Progenitor cell of endocrine pancreas (in vitro differentiated cells): Measurements from ENCODE around the gene ATP7A. TPM values are rescaled to one million over a fixed set of nuclear protein-coding genes. Genes with fewer than 3 reads are reported as not detected.

ENCODE experiments used
- DNase-seq: peaks from one replicate; pipeline ENCODE4 v3.0.0; 2021; ENCODE audit warnings: low spot score; ENCODE audit not compliant: unreplicated experiment
- H3K27ac Mint-ChIP-seq: 2 replicates; pipeline ENCODE4 v1.8.0; 2021; ENCODE audit warnings: mild to moderate bottlenecking, moderate library complexity, mixed read lengths
- H3K27me3 Mint-ChIP-seq: 2 replicates; pipeline ENCODE4 v1.8.0; 2021; ENCODE audit warnings: mixed read lengths
- H3K36me3 Mint-ChIP-seq: 2 replicates; pipeline ENCODE4 v1.8.0; 2022; ENCODE audit warnings: mixed read lengths; ENCODE audit not compliant: insufficient read depth
- H3K4me1 Mint-ChIP-seq: 2 replicates; pipeline ENCODE4 v1.8.0; 2021; ENCODE audit warnings: low read depth, mixed read lengths
- H3K4me3 Mint-ChIP-seq: 2 replicates; pipeline ENCODE4 v1.8.0; 2021; ENCODE audit warnings: low read depth, mild to moderate bottlenecking, moderate library complexity, mixed read lengths
- H3K9me3 Mint-ChIP-seq: 2 replicates; pipeline ENCODE4 v1.8.0; 2021; ENCODE audit warnings: low read depth, mixed read lengths
- total RNA-seq: library from RNA; stranded (reverse); gene quantifications from 2 replicates; pipeline ENCODE4 v1.2.1, GENCODE V29; 2021
- TF ChIP-seq, protein P1 (sequence below): fragments of 200-600 bp; sonication (generic); IDR thresholded peaks from one replicate; pipeline ENCODE4 v1.5.0; 2021; ENCODE audit warnings: antibody characterized with exemption, mild to moderate bottlenecking; ENCODE audit not compliant: unreplicated experiment

Gene ATP7A
- total RNA-seq, 1 donor from 2014 or later: 12.1 TPM

DNA sequence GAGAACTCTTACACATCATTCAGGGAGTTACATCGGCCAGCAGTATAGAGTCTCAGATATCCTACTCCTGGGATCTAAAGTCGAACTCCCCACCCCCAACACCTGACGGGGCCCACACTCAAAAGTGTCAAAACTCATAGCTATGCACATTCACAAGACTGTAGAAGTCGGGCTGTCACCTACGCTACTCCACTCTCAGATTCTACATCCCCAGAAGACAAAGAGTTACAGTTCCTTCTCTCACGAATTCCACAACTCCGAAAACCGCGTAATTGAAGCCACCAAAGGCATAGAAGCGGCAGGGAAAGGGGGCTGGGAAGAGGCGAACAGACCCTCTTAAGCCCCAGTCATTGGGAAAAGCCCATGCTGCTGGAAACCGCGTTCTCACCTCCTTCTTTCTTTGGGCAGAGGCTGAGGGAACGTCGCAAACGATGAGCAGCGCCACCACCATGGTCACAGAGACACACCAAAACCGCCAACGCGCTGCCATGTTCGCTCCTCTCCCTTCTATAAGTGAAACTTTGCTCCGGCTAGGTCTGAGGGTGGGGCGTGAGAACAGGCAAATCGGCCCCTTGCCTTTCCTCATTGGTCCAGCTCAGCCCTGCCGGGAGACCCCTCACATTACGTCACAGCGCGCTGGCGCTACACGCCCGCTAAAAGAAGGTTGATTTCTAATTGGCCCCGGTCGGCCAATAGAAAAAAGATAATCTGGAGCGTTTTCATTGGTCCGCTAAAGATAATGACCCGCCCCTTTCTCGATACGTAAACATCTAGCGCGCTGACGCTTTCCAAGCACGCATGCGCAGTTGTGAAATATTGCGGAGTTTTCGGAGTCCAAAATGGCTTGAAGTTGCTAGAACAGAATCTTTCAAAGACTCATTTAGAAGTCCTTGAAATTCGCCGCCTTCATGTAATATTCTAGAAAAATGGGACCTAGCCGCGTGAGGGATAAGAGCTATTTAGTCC, 15.3 kb upstream of the ATP7A start, which contains the start of gene MAGT1:
MAGT1 (minus strand) TSS at position 515 of the 966 bp plus-strand sequence; CDS start at position 490, 25 bp downstream.
- Mint-ChIP-seq H3K36me3 (no peaks in the 10 kb centered on the region), H3K27ac (peak within 1 kb of the TSS; percentile 98), H3K4me1 (peaks cover 7% of the 10 kb centered on the region), H3K9me3 (peaks cover 14% of the 10 kb centered on the region), H3K27me3 (no peaks in the 10 kb centered on the region), H3K4me3 (peak within 1 kb of the TSS; percentile 93)
- DNase-seq: peak; percentile 72
- TF ChIP-seq, protein P1, sequence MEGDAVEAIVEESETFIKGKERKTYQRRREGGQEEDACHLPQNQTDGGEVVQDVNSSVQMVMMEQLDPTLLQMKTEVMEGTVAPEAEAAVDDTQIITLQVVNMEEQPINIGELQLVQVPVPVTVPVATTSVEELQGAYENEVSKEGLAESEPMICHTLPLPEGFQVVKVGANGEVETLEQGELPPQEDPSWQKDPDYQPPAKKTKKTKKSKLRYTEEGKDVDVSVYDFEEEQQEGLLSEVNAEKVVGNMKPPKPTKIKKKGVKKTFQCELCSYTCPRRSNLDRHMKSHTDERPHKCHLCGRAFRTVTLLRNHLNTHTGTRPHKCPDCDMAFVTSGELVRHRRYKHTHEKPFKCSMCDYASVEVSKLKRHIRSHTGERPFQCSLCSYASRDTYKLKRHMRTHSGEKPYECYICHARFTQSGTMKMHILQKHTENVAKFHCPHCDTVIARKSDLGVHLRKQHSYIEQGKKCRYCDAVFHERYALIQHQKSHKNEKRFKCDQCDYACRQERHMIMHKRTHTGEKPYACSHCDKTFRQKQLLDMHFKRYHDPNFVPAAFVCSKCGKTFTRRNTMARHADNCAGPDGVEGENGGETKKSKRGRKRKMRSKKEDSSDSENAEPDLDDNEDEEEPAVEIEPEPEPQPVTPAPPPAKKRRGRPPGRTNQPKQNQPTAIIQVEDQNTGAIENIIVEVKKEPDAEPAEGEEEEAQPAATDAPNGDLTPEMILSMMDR: no peak

DNA sequence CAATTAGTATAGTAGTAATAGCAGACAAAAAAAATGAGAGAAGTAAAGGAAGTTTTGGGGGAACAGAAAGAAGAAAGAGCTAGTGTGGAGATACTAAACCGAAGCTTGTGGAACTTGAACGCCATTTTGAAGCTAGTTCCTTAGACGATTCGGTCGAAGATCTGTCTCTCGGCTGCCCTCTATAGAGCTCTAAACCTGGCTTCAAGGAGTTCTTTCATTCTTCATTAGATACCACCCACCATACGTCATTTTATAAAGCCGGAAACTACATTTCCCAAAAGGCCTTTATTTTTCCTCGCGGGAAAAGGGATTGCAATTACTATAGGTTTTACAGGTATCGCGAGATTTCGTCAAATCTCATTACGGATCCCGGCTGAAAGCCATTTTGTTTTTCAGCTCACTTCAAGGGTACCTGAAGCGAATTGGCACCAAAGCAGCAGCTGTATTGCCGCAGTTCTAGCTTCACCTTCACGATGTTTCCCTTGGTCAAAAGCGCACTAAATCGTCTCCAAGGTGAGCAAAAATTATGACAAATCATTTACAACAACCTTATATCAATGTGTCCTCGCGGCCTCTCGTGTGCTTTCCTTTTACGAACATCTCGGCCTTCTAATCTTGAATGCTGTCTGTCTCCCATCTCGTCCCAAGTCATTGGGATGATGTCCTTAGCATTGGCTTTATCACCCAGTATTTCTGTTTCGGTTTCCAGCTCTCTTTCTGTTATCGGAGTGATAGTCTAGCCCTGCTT, 11.2 kb upstream of the ATP7A start, which contains the start of gene COX7B:
COX7B (plus strand) TSS at position 388 of the 748 bp plus-strand sequence; CDS start at position 474, 86 bp downstream.
- Mint-ChIP-seq H3K9me3 (peaks cover 7% of the 10 kb centered on the region), H3K4me3 (peak within 1 kb of the TSS; percentile 84), H3K27ac (peak within 1 kb of the TSS; percentile 97), H3K27me3 (no peaks in the 10 kb centered on the region), H3K4me1 (peaks cover 5% of the 10 kb centered on the region), H3K36me3 (peaks cover 7% of the 10 kb centered on the region)
- TF ChIP-seq, protein P1: peak; percentile 44
- peak; percentile 50 for DNase-seq

DNA sequence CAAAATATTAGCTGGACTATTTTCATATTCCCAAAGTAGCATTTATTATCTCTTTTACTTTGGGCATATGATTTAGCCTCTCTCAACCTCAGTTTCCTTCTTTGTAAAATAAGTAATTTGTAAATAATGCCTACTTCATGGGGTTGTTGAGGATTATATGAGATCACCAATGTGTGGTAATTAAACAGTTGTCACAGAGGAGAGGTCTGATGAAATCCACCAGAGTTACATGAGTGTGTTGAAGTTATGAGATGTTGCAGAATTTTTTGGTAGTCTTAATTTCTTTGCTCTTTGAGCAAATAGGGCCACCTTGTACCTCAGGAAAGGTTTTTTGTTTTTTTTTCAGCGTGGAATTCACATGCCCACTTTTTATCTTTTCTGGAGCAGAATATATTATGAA, 9.8 kb upstream of the ATP7A start:
- no peak for DNase-seq
- Mint-ChIP-seq H3K9me3 (peaks cover 8% of the 10 kb centered on the region), H3K27ac (no peak overlapping the region), H3K27me3 (no peaks in the 10 kb centered on the region), H3K4me1 (peaks cover 5% of the 10 kb centered on the region), H3K36me3 (peaks cover 9% of the 10 kb centered on the region), H3K4me3 (peak overlapping the region; percentile 84)
- TF ChIP-seq, protein P1: no peak

DNA sequence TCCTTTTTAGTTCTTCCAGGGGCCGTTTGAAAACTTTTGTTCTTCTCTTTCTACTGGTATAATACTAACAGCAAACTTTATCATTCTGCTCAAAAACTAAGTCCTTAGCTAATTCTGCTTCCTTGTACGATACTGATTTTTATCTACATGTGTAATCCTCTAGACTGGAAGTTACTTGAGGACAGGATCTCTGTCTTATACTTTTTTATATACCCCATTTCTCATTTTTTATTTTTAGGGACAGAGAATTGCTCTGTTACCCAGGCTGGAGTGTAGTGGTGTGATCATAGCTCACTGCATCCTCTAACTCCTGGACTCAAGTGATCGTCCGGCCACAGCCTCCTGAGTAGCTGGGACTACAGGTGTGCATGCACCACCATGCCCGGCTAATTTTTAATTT, 9.0 kb upstream of the ATP7A start:
- Mint-ChIP-seq H3K27me3 (no peaks in the 10 kb centered on the region), H3K4me3 (peak overlapping the region; percentile 19), H3K36me3 (peaks cover 9% of the 10 kb centered on the region), H3K9me3 (peaks cover 7% of the 10 kb centered on the region), H3K4me1 (peaks cover 5% of the 10 kb centered on the region), H3K27ac (no peak overlapping the region)
- DNase-seq: no peak
- TF ChIP-seq, protein P1: no peak
